Articular chondrocyte of knee joint (primary cell): ENCODE measurements around the gene OR51L1. TPM values are rescaled to one million over a fixed set of nuclear protein-coding genes. Genes with fewer than 3 reads are reported as not detected.

Experiments
- total RNA-seq: library from RNA; depleted of rRNA; stranded (reverse); fragments of >200 nt; gene quantifications from 2 replicates; pipeline ENCODE4 v1.2.3, GENCODE V29; 2012

Gene OR51L1
- not detected in 2 replicates for total RNA-seq

GRCh38 chr11:4994551-4994950 lies at the start of gene OR51L1:
TSS of gene OR51L1 (plus strand) at chr11:4994851. CDS start at chr11:4998983, 4,132 bp downstream.

GRCh38 chr11:4947505-4947904 lies 47.1 kb upstream of the OR51L1 start, which contains the start of gene OR51A4:
TSS of gene OR51A4 (minus strand) at chr11:4947605. CDS start at chr11:4947100, 505 bp downstream.

GRCh38 chr11:4955613-4956012 lies 39.0 kb upstream of the OR51L1 start, which contains the start of gene OR51A2:
TSS of gene OR51A2 (minus strand) at chr11:4955713. CDS start at chr11:4955713, 0 bp downstream.

GRCh38 chr11:5046226-5046625 lies 51.6 kb downstream of the OR51L1 start, which contains the start of gene OR52J3:
TSS of gene OR52J3 (plus strand) at chr11:5046526. CDS start at chr11:5046526, 0 bp downstream.

Other genes with a start within 250 kb of the OR51L1 start
- not detected in 2 replicates for gene OR51F1, start 224.9 kb upstream of the OR51L1 start, total RNA-seq
- not detected in 2 replicates for gene OR52R1, start 190.5 kb upstream of the OR51L1 start, total RNA-seq
- not detected in 2 replicates for gene OR51F2, start 173.5 kb upstream of the OR51L1 start, total RNA-seq
- not detected in 2 replicates for gene OR51S1, start 145.6 kb upstream of the OR51L1 start, total RNA-seq
- gene OR51T1, start 113.0 kb upstream of the OR51L1 start, total RNA-seq = not detected in 2 replicates
- not detected in 2 replicates for gene OR51A7, start 91.1 kb upstream of the OR51L1 start, total RNA-seq
- not detected in 2 replicates for gene OR51G2, start 75.5 kb upstream of the OR51L1 start, total RNA-seq
- not detected in 2 replicates for gene OR51G1, start 70.5 kb upstream of the OR51L1 start, total RNA-seq
- not detected in 2 replicates for gene OR51A4, start 47.2 kb upstream of the OR51L1 start, total RNA-seq
- gene OR51A2, start 39.1 kb upstream of the OR51L1 start, total RNA-seq = not detected in 2 replicates
- gene OR52J3, start 51.7 kb downstream of the OR51L1 start, total RNA-seq = not detected in 2 replicates
- gene OR52E2, start 64.8 kb downstream of the OR51L1 start, total RNA-seq = not detected in 2 replicates
- not detected in 2 replicates for gene OR52E1, start 74.7 kb downstream of the OR51L1 start, total RNA-seq
- not detected in 2 replicates for gene OR52A5, start 143.5 kb downstream of the OR51L1 start, total RNA-seq
- not detected in 2 replicates for gene OR52A1, start 159.9 kb downstream of the OR51L1 start, total RNA-seq
- not detected in 2 replicates for gene OR51V1, start 205.8 kb downstream of the OR51L1 start, total RNA-seq
- not detected in 2 replicates for gene HBB, start 232.2 kb downstream of the OR51L1 start, total RNA-seq
- not detected in 2 replicates for gene HBD, start 239.6 kb downstream of the OR51L1 start, total RNA-seq